Thyroid gland (tissue), 4 donors: ENCODE data around the gene CACNG6.
"Not testable (repeated sequence)": the region's sequence is repeated elsewhere in the genome, so short reads cannot be mapped to it uniquely, and the experiment has no call there.

Experiments
- POLR2A ChIP-seq, 2 donors: fragments of 450-650 bp; IDR thresholded peaks; one replicate each; pipeline ENCODE4 v1.6.1; 2017; ENCODE audit warnings: antibody characterized with exemption in 2 of 2, mild to moderate bottlenecking in 2 of 2, moderate library complexity in 1 of 2
- TF ChIP-seq, protein P1 (sequence below), 6 experiments: fragments of 200-600 bp in 3 of 6; fragments of 450-650 bp in 3 of 6; sonication (generic) in 3 of 6; IDR thresholded peaks; one replicate each; pipeline ENCODE4 v1.5.1; 2016 to 2019; ENCODE audit warnings: antibody characterized with exemption in 6 of 6, mild to moderate bottlenecking in 2 of 6, inconsistent platforms in 1 of 6, moderate library complexity in 1 of 6

DNA sequence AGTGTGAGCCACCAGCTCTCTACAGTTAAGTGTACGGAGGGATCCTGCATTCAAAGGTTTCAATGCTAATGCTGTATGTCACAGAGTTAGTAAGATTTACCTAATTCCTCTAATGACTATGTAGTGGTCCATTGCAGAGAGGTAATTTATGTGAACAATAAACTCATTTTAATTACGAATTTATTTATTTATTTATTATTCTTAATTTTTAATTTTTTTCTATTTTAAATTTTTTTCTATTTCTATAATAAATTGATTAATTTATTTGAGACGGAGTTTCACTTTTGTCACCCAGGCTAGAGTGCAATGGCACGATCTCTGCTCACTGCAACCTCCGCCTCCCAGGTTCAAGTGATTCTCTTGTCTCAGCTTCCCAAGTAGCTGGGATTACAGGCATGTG is 42.8 kb upstream of the CACNG6 start:
- TF ChIP-seq, protein P1, sequence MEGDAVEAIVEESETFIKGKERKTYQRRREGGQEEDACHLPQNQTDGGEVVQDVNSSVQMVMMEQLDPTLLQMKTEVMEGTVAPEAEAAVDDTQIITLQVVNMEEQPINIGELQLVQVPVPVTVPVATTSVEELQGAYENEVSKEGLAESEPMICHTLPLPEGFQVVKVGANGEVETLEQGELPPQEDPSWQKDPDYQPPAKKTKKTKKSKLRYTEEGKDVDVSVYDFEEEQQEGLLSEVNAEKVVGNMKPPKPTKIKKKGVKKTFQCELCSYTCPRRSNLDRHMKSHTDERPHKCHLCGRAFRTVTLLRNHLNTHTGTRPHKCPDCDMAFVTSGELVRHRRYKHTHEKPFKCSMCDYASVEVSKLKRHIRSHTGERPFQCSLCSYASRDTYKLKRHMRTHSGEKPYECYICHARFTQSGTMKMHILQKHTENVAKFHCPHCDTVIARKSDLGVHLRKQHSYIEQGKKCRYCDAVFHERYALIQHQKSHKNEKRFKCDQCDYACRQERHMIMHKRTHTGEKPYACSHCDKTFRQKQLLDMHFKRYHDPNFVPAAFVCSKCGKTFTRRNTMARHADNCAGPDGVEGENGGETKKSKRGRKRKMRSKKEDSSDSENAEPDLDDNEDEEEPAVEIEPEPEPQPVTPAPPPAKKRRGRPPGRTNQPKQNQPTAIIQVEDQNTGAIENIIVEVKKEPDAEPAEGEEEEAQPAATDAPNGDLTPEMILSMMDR (IDR thresholded peaks at IDR 0.05), result not testable (repeated sequence)
- not testable (repeated sequence) for TF ChIP-seq POLR2A (IDR thresholded peaks at IDR 0.05)
